Heart right ventricle (tissue), 16 donors: ENCODE measurements around the gene RARB. TPM values are rescaled to one million over a fixed set of nuclear protein-coding genes. Genes with fewer than 3 reads are reported as not detected.
A peak's percentile ranks its signal among the peaks of the same experiment; 100 is the strongest.

Experiments
- ATAC-seq, 8 donors: fragments of 200-7000 bp; cut with Tn5 transposase; one replicate each; pipeline ENCODE4 v1.9.1; 2020; ENCODE audit warnings: mild to moderate bottlenecking in 8 of 8, moderate library complexity in 8 of 8, moderate number of reproducible peaks in 1 of 8
- DNase-seq, 2 donors: peaks; one replicate each; pipeline ENCODE4 v3.0.0-alpha.2; 2020
- H3K27ac ChIP-seq, 10 donors: fragments of 200-600 bp; sonication (generic) in 2 of 10; one replicate each; pipeline versions ENCODE4 v1.5.0 to v1.8.0; 2020 to 2022; ENCODE audit warnings: mild to moderate bottlenecking in 3 of 10
- H3K27me3 ChIP-seq, 7 donors: fragments of 200-600 bp; one replicate each; pipeline ENCODE4 v1.8.0; 2021 to 2022; ENCODE audit warnings: mild to moderate bottlenecking in 2 of 7
- H3K36me3 ChIP-seq, 9 donors: fragments of 200-600 bp; sonication (generic) in 1 of 9; one replicate each; pipeline versions ENCODE4 v1.5.0 to v1.8.0; 2020 to 2022; ENCODE audit warnings: mild to moderate bottlenecking in 2 of 9
- H3K4me1 ChIP-seq, 9 donors: fragments of 200-600 bp; sonication (generic) in 1 of 9; one replicate each; pipeline versions ENCODE4 v1.5.0 to v1.8.0; 2020 to 2022; ENCODE audit warnings: mild to moderate bottlenecking in 4 of 9
- H3K4me3 ChIP-seq, 10 donors: fragments of 200-600 bp; sonication (generic) in 2 of 10; one replicate each; pipeline versions ENCODE4 v1.5.0 to v1.8.0; 2020 to 2022; ENCODE audit warnings: mild to moderate bottlenecking in 7 of 10, moderate library complexity in 2 of 10
- H3K9me3 ChIP-seq, 11 donors: fragments of 200-600 bp in 10 of 11; sonication (generic) in 2 of 11; one replicate each; pipeline versions ENCODE4 v1.5.0 to v1.8.0; 2013 to 2022; ENCODE audit warnings: mild to moderate bottlenecking in 2 of 11, control low read depth in 1 of 11, moderate library complexity in 1 of 11
- WGBS, 2 donors: extraction: QIAGEN DNeasy Blood & Tissue Kit; methylation state at CpG; one replicate each; pipeline ENCODE4 v1.1.7; 2013; ENCODE audit warnings: inconsistent platforms in 1 of 2; 5-methylcytosine and 5-hydroxymethylcytosine counted together
- intact Hi-C, 10 donors: fragments of 100-400 bp; cut with DNase I; formaldehyde crosslinking; loops; one replicate each; pipeline versions ENCODE4 v1.11.1 to v1.14.2; 2022
- polyA plus RNA-seq, 2 donors: library from polyadenylated mRNA; stranded (reverse); fragments of 200-250 nt; gene quantifications; one replicate each; pipeline ENCODE4 v1.2.3, GENCODE V29; 2013
- total RNA-seq, 10 donors: library from RNA; stranded (reverse); fragmentation: NEBNext Ultra II Directional in 3 of 10; extraction: Animal tissue kit (Norgen Biotek cat#: 25700) in 3 of 10; gene quantifications; one replicate each; pipeline versions ENCODE4 v1.2.1 to v1.2.4, GENCODE V29; 2021 to 2023
- TF ChIP-seq, protein P1 (sequence below), 9 donors: fragments of 200-600 bp; sonication (generic) in 2 of 9; IDR thresholded peaks; one replicate each; pipeline versions ENCODE4 v1.5.0 to v1.8.0; 2021 to 2022; ENCODE audit warnings: antibody characterized with exemption in 9 of 9, mild to moderate bottlenecking in 5 of 9, moderate library complexity in 1 of 9
- donor health status: Arrhythmogenic right ventricular cardiomyopathy.
- donor health status: ischemic (EF 13 %, LVEDD 7.1; RV severe dilation, severe dysfunction).
- donor health status: healthy with polysubstance abuse.
- donor health status: DM: no; HTN: yes; CAD: no.
- donor health status: DM: no; HTN: no; CAD: no.
- donor health status: ischemic (EF 25% LVEDD 6.9; RV normal size, moderate dysfunction).
- donor health status: ischemic (EF 25% LVEDD 5.7; RV mildly dilated, moderate dysfunction).
- donor health status: healthy.
- donor health status: DM: yes; HTN: yes; CAD: no.
- donor health status: Ischemic cardiomyopathy.
- donor health status: ischemic (EF 35%, LVEDD 5.7; RV mildly dilated, moderate dysfunction).
- donor health status: nonischemic (EF 11% LVEDD 7.7; RV severe dilation, severe dysfunction).
- donor health status: DM: yes; HTN: yes; CAD: no.
- donor health status: PGD.
- donor health status: ischemic (EF 29% LVEDD 5.4; RV normal size, mild dysfunction).
- donor health status: nonischemic (EF 23%, LVEDD 6.1; RV moderate dilation, normal function).

The RARB gene
- total and polyA plus RNA-seq, 12 donors, result 3.6 to 23.2 (median 17.8) TPM

DNA sequence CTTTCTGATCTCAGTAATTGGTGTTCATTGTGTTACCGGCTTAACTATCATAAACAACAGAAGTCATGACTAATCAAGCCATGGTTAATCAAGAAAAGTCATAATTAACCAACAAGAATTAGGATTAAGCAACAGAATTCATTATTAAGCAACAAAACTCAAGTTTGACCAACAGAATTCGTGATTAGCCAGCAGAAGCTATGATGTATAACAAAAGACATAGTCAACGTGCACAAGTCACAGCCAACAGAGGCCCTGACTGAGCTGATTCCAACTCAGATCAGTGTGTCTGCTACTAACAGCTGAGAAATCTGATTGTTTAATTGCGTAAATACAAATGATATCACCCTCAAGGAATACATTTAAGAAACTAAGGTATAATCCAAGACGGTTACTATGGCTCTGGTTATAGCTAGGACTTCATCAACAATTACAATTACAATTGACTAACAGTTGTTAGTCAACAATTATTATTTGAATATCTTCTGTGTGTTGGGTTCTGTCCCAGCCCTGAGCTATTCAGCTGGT is 67.7 kb downstream of the RARB start:
- Histone ChIP-seq H3K36me3 (no peaks in the 10 kb centered on the region), H3K4me3 (no peak overlapping the region), H3K9me3 (peaks cover 0 to 48% (median 20%) of the 10 kb centered on the region in 11 donors), H3K27me3 (no peaks in the 10 kb centered on the region), H3K27ac (no peak overlapping the region), H3K4me1 (peaks cover 0 to 22% (median 5%) of the 10 kb centered on the region in 9 donors)
- intact Hi-C loops, result no loop called here
- ATAC-seq (no peak), DNase-seq (no peak)
- WGBS, 2 donors, result 96% methylated on average over 5 of the region's 5 CpGs
- TF ChIP-seq, protein P1, sequence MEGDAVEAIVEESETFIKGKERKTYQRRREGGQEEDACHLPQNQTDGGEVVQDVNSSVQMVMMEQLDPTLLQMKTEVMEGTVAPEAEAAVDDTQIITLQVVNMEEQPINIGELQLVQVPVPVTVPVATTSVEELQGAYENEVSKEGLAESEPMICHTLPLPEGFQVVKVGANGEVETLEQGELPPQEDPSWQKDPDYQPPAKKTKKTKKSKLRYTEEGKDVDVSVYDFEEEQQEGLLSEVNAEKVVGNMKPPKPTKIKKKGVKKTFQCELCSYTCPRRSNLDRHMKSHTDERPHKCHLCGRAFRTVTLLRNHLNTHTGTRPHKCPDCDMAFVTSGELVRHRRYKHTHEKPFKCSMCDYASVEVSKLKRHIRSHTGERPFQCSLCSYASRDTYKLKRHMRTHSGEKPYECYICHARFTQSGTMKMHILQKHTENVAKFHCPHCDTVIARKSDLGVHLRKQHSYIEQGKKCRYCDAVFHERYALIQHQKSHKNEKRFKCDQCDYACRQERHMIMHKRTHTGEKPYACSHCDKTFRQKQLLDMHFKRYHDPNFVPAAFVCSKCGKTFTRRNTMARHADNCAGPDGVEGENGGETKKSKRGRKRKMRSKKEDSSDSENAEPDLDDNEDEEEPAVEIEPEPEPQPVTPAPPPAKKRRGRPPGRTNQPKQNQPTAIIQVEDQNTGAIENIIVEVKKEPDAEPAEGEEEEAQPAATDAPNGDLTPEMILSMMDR (IDR thresholded peaks at IDR 0.05), result no peak

DNA sequence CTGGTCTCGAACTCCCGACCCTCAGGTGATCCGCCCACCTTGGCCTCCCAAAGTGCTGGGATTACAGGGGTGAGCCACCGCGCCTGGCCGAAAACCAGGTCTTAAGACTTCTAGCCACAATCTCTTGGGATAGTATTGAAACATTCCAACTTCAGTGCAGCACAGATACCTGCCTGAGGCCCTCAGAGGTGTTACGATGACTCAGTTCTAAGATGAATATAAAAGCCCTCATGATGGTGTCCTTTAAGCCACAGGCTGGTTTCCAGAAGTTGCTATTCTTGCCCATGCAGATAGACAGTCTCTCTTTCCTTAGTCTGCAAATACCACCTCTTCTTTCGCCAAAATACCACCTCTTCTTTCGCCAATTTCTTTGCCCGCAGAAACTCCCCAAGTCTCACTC is 69.0 kb downstream of the RARB start:
- Histone ChIP-seq H3K4me1 (peaks cover 0 to 34% (median 11%) of the 10 kb centered on the region in 9 donors), H3K9me3 (peaks cover 0 to 43% (median 20%) of the 10 kb centered on the region in 11 donors), H3K27ac (no peak overlapping the region), H3K4me3 (no peak overlapping the region), H3K27me3 (no peaks in the 10 kb centered on the region), H3K36me3 (peaks cover 0 to 8% (median 0%) of the 10 kb centered on the region in 9 donors)
- intact Hi-C loops, result no loop called here
- ATAC-seq (no peak), DNase-seq (no peak)
- TF ChIP-seq, protein P1 (IDR thresholded peaks at IDR 0.05), result no peak
- 98% methylated on average over 10 of the region's 10 CpGs for WGBS, 2 donors

DNA sequence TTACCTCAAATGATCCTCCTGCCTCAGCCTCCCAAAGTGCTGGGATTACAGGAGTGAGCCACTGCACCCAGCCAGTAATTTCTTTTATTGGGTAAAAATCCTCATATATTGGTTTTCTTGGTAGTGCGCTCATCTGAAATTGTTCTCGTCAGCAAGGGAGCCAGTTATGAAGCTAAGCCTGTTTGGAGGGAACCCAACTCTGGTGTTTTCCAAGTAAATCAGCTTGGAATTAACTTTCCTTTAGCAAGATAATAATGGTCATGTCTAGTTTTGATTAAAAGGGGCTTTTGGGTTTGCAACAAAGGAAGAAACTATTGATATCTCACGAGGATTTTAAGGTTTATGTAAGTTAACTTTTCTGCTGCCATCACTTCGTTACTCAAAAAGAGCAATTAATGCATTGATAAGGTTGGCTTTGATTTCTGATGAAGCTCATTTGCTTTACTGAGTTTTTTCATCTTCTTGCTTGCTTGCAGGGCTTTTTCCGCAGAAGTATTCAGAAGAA is 72.7 kb downstream of the RARB start:
- WGBS, 2 donors, result 54 to 59% methylated on average over 5 of the region's 5 CpGs
- TF ChIP-seq, protein P1 (IDR thresholded peaks at IDR 0.05), result no peak

DNA sequence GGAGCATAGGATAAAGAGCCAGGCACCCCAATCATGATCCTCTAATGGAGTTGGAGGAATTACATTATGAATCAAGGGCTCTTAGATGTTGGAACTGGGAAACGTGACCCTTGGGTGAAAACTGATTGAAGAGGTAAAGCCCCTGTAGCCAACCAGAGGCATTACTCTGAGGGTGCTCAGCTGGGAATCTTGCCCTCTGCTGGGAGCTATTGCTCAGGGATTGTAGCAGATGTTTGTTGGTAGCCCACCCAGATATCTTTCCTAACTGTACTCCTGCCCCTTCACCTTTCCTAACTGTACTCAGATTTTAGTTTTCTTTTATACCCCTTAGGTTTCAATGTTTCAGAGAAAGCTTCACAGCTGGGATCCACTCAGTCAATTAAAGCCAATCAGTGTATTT is 74.2 kb downstream of the RARB start:
- Histone ChIP-seq H3K36me3 (peaks cover 0 to 8% (median 0%) of the 10 kb centered on the region in 9 donors), H3K9me3 (no peaks in the 10 kb centered on the region), H3K27me3 (no peaks in the 10 kb centered on the region), H3K27ac (no peak overlapping the region), H3K4me1 (peaks cover 0 to 53% (median 23%) of the 10 kb centered on the region in 9 donors), H3K4me3 (no peak overlapping the region)
- no peak for ATAC-seq
- 89 to 100% methylated on average over 1 of the region's 1 CpG for WGBS, 2 donors
- intact Hi-C loops, result loop anchor here in 1 of 10 donors (5.0 kb wide), 1 partner anchor 245 kb away; no protein-coding TSS in a partner anchor
- TF ChIP-seq, protein P1 (IDR thresholded peaks at IDR 0.05), result peak in 2 of 9 donors; percentile 11 to 13
- DNase-seq, result no peak

More for the DNA sequence above, 72.7 kb downstream of the RARB start:
- peaks cover 0 to 50% (median 23%) of the 10 kb centered on the region in 9 donors for H3K4me1 ChIP-seq
- no peak for DNase-seq
- H3K27me3 ChIP-seq, result no peaks in the 10 kb centered on the region
- H3K27ac ChIP-seq, result peak overlapping the region in 4 of 10 donors; percentile 22 to 58 (median 27)
- intact Hi-C loops, result loop anchor here in 1 of 10 donors (5.0 kb wide), 1 partner anchor 243 kb away; no protein-coding TSS in a partner anchor
- H3K4me3 ChIP-seq, result no peak overlapping the region
- ATAC-seq, result no peak
- peaks cover 0 to 7% (median 0%) of the 10 kb centered on the region in 11 donors for H3K9me3 ChIP-seq
- peaks cover 0 to 8% (median 0%) of the 10 kb centered on the region in 9 donors for H3K36me3 ChIP-seq
